HepG2 (cell line): ENCODE measurements around the gene AKT2. TPM values are rescaled to one million over a fixed set of nuclear protein-coding genes. Genes with fewer than 3 reads are reported as not detected.

Experiments
- ATAC-seq: fragments of 200-7000 bp; cut with Tn5 transposase; 3 replicates; pipeline ENCODE4 v1.9.1; 2020; ENCODE audit warnings: mild to moderate bottlenecking, moderate library complexity
- BruUV-seq: library from RNA; stranded (reverse); fragments of 400-500 nt; replicated peaks from 2 replicates; lab custom pipeline; 2021; lab: Mats Ljungman, UMichigan
- CTCF ChIA-PET: fragments of 300-600 bp; formaldehyde crosslinking; extraction: SDS; loops from one replicate; lab custom pipeline; 2021; ENCODE audit warnings: low total read pairs, inconsistent platforms, low intra/inter-chr PET ratio; lab: Yijun Ruan, JAX
- POLR2A ChIA-PET: fragments of 350-600 bp; sonication (Branson Sonifier 250); formaldehyde crosslinking; loops from one replicate; lab custom pipeline; 2020; ENCODE audit warnings: antibody characterized with exemption, inconsistent platforms; lab: Yijun Ruan, JAX
- DNase-seq: peaks from one replicate; pipeline ENCODE4 v3.0.0-alpha.2; 2015; ENCODE audit warnings: low spot score
- FAIRE-seq: peaks from 3 replicates; lab custom pipeline; 2011; peaks lifted over from hg19 to GRCh38; lab: Jason Lieb, UNC
- H2AFZ ChIP-seq: one replicate; pipeline ENCODE4 v1.6.1; 2011; ENCODE audit warnings: low read length, inconsistent platforms
- H3K27ac ChIP-seq: fragments of 300-600 bp; 3 replicates; pipeline ENCODE4 v1.8.0; 2011; ENCODE audit warnings: mixed run types, mild to moderate bottlenecking, mixed read lengths, low read length, inconsistent platforms; ENCODE audit not compliant: insufficient read depth; ENCODE audit errors: extremely low read length
- H3K27me3 ChIP-seq, 2 experiments: fragments of 200-600 bp in 1 of 2; 2 replicates in 1 of 2; 3 replicates in 1 of 2; pipeline versions ENCODE4 v1.6.0 to v1.8.0; 2011; ENCODE audit warnings: low read length in 2 of 2, mild to moderate bottlenecking in 2 of 2, moderate library complexity in 2 of 2, inconsistent platforms in 1 of 2; ENCODE audit not compliant: insufficient read depth in 2 of 2, control insufficient read depth in 1 of 2
- H3K36me3 ChIP-seq, 2 experiments: fragments of 200-600 bp in 1 of 2; replicated peaks in 1 of 2; 2 replicates in 1 of 2; 3 replicates in 1 of 2; pipeline versions ENCODE4 v1.5.1 to v1.8.0; 2011; ENCODE audit warnings: low read length in 2 of 2, inconsistent platforms in 1 of 2; ENCODE audit not compliant: insufficient read depth in 2 of 2, control insufficient read depth in 1 of 2
- H3K4me1 ChIP-seq: 2 replicates; pipeline ENCODE4 v1.5.1; 2012; ENCODE audit warnings: low read length, inconsistent platforms; ENCODE audit not compliant: insufficient read depth
- H3K4me2 ChIP-seq: 2 replicates; pipeline ENCODE4 v1.6.0; 2011; ENCODE audit warnings: low read depth, low read length, inconsistent platforms
- H3K4me3 ChIP-seq, 3 experiments: fragments of 200-600 bp in 1 of 3; sonication (generic), shearing (Covaris generic) in 1 of 3; replicated peaks in 1 of 3; 2 replicates each; pipeline ENCODE4 v1.5.1; 2011 to 2016; ENCODE audit warnings: low read length in 3 of 3, inconsistent platforms in 2 of 3, low read depth in 2 of 3, mild to moderate bottlenecking in 2 of 3, control low read depth in 1 of 3, mixed read lengths in 1 of 3; ENCODE audit not compliant: insufficient read depth in 1 of 3
- H3K79me2 ChIP-seq: one replicate; pipeline ENCODE4 v1.6.1; 2011; ENCODE audit warnings: low read length, inconsistent platforms; ENCODE audit not compliant: insufficient read depth
- H3K9ac ChIP-seq: 2 replicates; pipeline ENCODE4 v1.6.0; 2011; ENCODE audit warnings: mild to moderate bottlenecking, low read depth, low read length, inconsistent platforms; ENCODE audit not compliant: insufficient read depth
- H3K9me3 ChIP-seq: 2 replicates; pipeline ENCODE4 v1.5.1; 2012; ENCODE audit warnings: mild to moderate bottlenecking, low read length
- H4K20me1 ChIP-seq: 2 replicates; pipeline ENCODE4 v1.6.0; 2011; ENCODE audit warnings: inconsistent platforms, mild to moderate bottlenecking, low read length, moderate library complexity; ENCODE audit not compliant: insufficient read depth
- CCAR2 ChIP-seq: fragments of 200-400 bp; formaldehyde crosslinking; optimal IDR thresholded peaks from 2 replicates; pipeline ENCODE3; 2018; ENCODE audit warnings: low read depth, mild to moderate bottlenecking, low read length, moderate library complexity
- CHCHD3 ChIP-seq: sonication (generic); formaldehyde crosslinking; IDR thresholded peaks from 2 replicates; pipeline ENCODE4 v1.8.0; 2022; ENCODE audit warnings: mild to moderate bottlenecking, missing genetic modification reagents, moderate library complexity
- ELF3 ChIP-seq: IDR thresholded peaks from 2 replicates; pipeline ENCODE4 v1.6.1; 2016; ENCODE audit warnings: missing genetic modification reagents, missing compliant biosample characterization
- MAFG ChIP-seq: sonication (generic); formaldehyde crosslinking; IDR thresholded peaks from 2 replicates; pipeline ENCODE4 v1.5.1; 2020; ENCODE audit warnings: mild to moderate bottlenecking, missing genetic modification reagents
- MTA1 ChIP-seq: sonication (generic); formaldehyde crosslinking; IDR thresholded peaks from 2 replicates; pipeline ENCODE4 v1.4.0; 2020; ENCODE audit warnings: missing genetic modification reagents, mild to moderate bottlenecking, borderline replicate concordance
- MYC ChIP-seq: sonication (generic); formaldehyde crosslinking; IDR thresholded peaks from 2 replicates; pipeline ENCODE4 v1.9.0; 2021; ENCODE audit warnings: missing genetic modification reagents, borderline replicate concordance
- PBX2 ChIP-seq: IDR thresholded peaks from 2 replicates; pipeline ENCODE4 v1.6.1; 2016; ENCODE audit warnings: control low read depth
- PPARG ChIP-seq: conservative IDR thresholded peaks from 2 replicates; pipeline ENCODE4 v1.6.1; 2016; ENCODE audit warnings: missing biosample characterization, missing genetic modification reagents
- RFXAP ChIP-seq: sonication (generic); formaldehyde crosslinking; IDR thresholded peaks from 2 replicates; pipeline ENCODE4 v1.4.0; 2020; ENCODE audit warnings: missing genetic modification reagents, borderline replicate concordance
- YEATS4 ChIP-seq: sonication (generic); formaldehyde crosslinking; IDR thresholded peaks from 2 replicates; pipeline ENCODE4 v1.4.0; 2020; ENCODE audit warnings: missing genetic modification reagents, borderline replicate concordance
- ZIK1 ChIP-seq: sonication (generic); formaldehyde crosslinking; IDR thresholded peaks from 2 replicates; pipeline ENCODE4 v1.5.0; 2020; ENCODE audit warnings: mild to moderate bottlenecking, low read depth, missing genetic modification reagents, borderline replicate concordance
- ZNF101 ChIP-seq: sonication (generic); formaldehyde crosslinking; IDR thresholded peaks from 2 replicates; pipeline ENCODE4 v1.4.0; 2020; ENCODE audit warnings: mild to moderate bottlenecking, low read depth, missing genetic modification reagents, borderline replicate concordance
- ZNF205 ChIP-seq: IDR thresholded peaks from 2 replicates; pipeline ENCODE4 v1.6.1; 2018; ENCODE audit warnings: missing biosample characterization, missing genetic modification reagents
- ZNF761 ChIP-seq: sonication (generic); formaldehyde crosslinking; conservative IDR thresholded peaks from 2 replicates; pipeline ENCODE4 v1.4.0; 2020; ENCODE audit warnings: mild to moderate bottlenecking, missing genetic modification reagents
- ZSCAN31 ChIP-seq: sonication (generic); formaldehyde crosslinking; IDR thresholded peaks from 2 replicates; pipeline ENCODE4 v1.5.0; 2020; ENCODE audit warnings: low read depth, mild to moderate bottlenecking, missing genetic modification reagents
- WGBS: methylation state at CpG from one replicate; pipeline ENCODE4 v1.1.6; 2017; ENCODE audit warnings: low lambda C conversion rate; 5-methylcytosine and 5-hydroxymethylcytosine counted together
- in situ Hi-C: cut with HindIII; loops from 2 replicates; pipeline ENCODE4 v1.10.0; 2017; ENCODE audit warnings: low pct_unique_long_range_greater_than_20kb; ENCODE audit not compliant: extremely low pct_ligation_motif_present
- intact Hi-C: fragments of 100-400 bp; cut with micrococcal nuclease; formaldehyde crosslinking; loops from one replicate; pipeline ENCODE4 v1.10.0; 2022; ENCODE audit not compliant: unreplicated experiment
- polyA plus RNA-seq, 8 experiments: library from polyadenylated mRNA; depleted of rRNA in 3 of 8; stranded (reverse) in 7 of 8; unstranded in 1 of 8; fragments of >200 nt; fragmentation: Illumina TruSeq in 4 of 8; extraction: Trizol in 4 of 8; gene quantifications; 2 replicates each; pipeline versions ENCODE4 v1.2.1 to v1.2.3, GENCODE V29; 2011 to 2016; ENCODE audit warnings: low read depth in 4 of 8, missing spikeins in 1 of 8, mixed read lengths in 1 of 8; ENCODE audit not compliant: insufficient read depth in 1 of 8
- total RNA-seq, 5 experiments: library from RNA; depleted of rRNA; stranded (reverse); fragments of >200 nt; fragmentation: Illumina TruSeq; extraction: Trizol; gene quantifications; 2 replicates each; pipeline ENCODE4 v1.2.3, GENCODE V29; 2016; ENCODE audit warnings: low read depth in 1 of 5
- TF ChIP-seq, protein P1 (sequence below): sonication (generic); formaldehyde crosslinking; IDR thresholded peaks from 2 replicates; pipeline ENCODE4 v1.4.0; 2020; ENCODE audit warnings: mild to moderate bottlenecking, missing genetic modification reagents, borderline replicate concordance
- TF ChIP-seq, protein P2 (sequence below): sonication (generic); formaldehyde crosslinking; IDR thresholded peaks from 2 replicates; pipeline ENCODE4 v1.5.0; 2020; ENCODE audit warnings: missing genetic modification reagents
- TF ChIP-seq, protein P3 (sequence below): sonication (generic); formaldehyde crosslinking; conservative IDR thresholded peaks from 2 replicates; pipeline ENCODE4 v1.8.0; 2022; ENCODE audit warnings: missing genetic modification reagents

The AKT2 gene
- total and polyA plus RNA-seq, 2 of the 13 experiments (the other 11 are each of a cell fraction or from before 2014, with no cell fraction given), result 82.1 to 173 TPM

DNA sequence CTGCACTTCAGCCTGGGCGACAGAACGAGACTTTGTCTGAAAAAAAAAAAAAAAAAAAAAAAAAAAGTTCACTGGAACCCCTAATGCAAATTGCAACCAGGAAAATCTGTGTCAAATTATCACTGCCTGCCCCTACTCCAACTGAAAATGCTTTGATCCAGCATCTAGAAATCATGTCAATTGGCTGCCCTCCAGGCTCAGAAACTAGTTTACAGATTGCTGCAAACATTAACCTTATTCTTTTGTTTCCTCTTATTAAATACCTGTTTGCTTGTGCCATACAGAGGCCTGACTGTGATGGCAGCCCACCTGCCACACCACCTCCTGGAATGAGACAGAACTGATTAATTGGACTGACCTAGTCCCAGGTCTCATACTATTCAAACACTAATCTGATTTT, 18.6 kb upstream of the AKT2 start (continued):
- no peak for TF ChIP-seq ZSCAN31
- TF ChIP-seq, protein P1, sequence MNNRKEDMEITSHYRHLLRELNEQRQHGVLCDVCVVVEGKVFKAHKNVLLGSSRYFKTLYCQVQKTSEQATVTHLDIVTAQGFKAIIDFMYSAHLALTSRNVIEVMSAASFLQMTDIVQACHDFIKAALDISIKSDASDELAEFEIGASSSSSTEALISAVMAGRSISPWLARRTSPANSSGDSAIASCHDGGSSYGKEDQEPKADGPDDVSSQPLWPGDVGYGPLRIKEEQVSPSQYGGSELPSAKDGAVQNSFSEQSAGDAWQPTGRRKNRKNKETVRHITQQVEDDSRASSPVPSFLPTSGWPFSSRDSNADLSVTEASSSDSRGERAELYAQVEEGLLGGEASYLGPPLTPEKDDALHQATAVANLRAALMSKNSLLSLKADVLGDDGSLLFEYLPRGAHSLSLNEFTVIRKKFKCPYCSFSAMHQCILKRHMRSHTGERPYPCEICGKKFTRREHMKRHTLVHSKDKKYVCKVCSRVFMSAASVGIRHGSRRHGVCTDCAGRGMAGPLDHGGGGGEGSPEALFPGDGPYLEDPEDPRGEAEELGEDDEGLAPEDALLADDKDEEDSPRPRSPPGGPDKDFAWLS (CRISPR knock-in tag), result no peak
- no peak for TF ChIP-seq ELF3 (CRISPR knock-in tag)
- TF ChIP-seq, all 625 proteins: peak for 0

- in situ Hi-C loops, result no loop called here
- TF ChIP-seq ZNF761 (CRISPR knock-in tag) (no peak), MAFG (CRISPR knock-in tag) (no peak), ZNF205 (no peak), RFXAP (CRISPR knock-in tag) (no peak), CHCHD3 (CRISPR knock-in tag) (no peak), YEATS4 (CRISPR knock-in tag) (no peak), MYC (CRISPR knock-in tag) (no peak), ZIK1 (CRISPR knock-in tag) (no peak), CCAR2 (no peak), PBX2 (no peak), MTA1 (no peak), ZNF101 (no peak), PPARG (CRISPR knock-in tag) (no peak)
- TF ChIP-seq, protein P2, sequence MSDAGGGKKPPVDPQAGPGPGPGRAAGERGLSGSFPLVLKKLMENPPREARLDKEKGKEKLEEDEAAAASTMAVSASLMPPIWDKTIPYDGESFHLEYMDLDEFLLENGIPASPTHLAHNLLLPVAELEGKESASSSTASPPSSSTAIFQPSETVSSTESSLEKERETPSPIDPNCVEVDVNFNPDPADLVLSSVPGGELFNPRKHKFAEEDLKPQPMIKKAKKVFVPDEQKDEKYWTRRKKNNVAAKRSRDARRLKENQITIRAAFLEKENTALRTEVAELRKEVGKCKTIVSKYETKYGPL (CRISPR knock-in tag), result no peak
- TF ChIP-seq, protein P3, sequence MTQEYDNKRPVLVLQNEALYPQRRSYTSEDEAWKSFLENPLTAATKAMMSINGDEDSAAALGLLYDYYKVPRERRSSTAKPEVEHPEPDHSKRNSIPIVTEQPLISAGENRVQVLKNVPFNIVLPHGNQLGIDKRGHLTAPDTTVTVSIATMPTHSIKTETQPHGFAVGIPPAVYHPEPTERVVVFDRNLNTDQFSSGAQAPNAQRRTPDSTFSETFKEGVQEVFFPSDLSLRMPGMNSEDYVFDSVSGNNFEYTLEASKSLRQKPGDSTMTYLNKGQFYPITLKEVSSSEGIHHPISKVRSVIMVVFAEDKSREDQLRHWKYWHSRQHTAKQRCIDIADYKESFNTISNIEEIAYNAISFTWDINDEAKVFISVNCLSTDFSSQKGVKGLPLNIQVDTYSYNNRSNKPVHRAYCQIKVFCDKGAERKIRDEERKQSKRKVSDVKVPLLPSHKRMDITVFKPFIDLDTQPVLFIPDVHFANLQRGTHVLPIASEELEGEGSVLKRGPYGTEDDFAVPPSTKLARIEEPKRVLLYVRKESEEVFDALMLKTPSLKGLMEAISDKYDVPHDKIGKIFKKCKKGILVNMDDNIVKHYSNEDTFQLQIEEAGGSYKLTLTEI, result no peak
Measured at GRCh38 chr19:40302224-40303011, 17.3 kb upstream of the AKT2 start.

More at GRCh38 chr19:40302224-40303011, 17.3 kb upstream of the AKT2 start:
- Histone ChIP-seq H3K9ac (no peak overlapping the region), H3K27me3 (no peaks in the 10 kb centered on the region), H3K4me1 (no peaks in the 10 kb centered on the region), H3K27ac (no peak overlapping the region), H3K36me3 (no peaks in the 10 kb centered on the region), H2AFZ (no peak overlapping the region), H3K4me3 (no peak overlapping the region), H3K79me2 (no peaks in the 10 kb centered on the region), H3K4me2 (no peak overlapping the region), H4K20me1 (no peaks in the 10 kb centered on the region), H3K9me3 (no peaks in the 10 kb centered on the region)
- POLR2A ChIA-PET, result no interaction called here
- intact Hi-C loops, result loop anchor here (10.0 kb wide), 1 partner anchor 222 kb away; no protein-coding TSS in a partner anchor
- WGBS, result 59% methylated on average over 6 of the region's 6 CpGs
- BruUV-seq, result no TSS peak
- ATAC-seq (no peak), FAIRE-seq (no peak), DNase-seq (no peak)
- CTCF ChIA-PET, result no interaction called here
